Nephron (organoid): ENCODE results near the gene BRD2.
"Not testable (repeated sequence)": the region's sequence is repeated elsewhere in the genome, so short reads cannot be mapped to it uniquely, and the experiment has no call there.

Experiments
- H3K27ac Mint-ChIP-seq, 3 experiments: 2 replicates each; pipeline ENCODE4 v1.8.0; 2020; ENCODE audit warnings: mixed read lengths in 3 of 3, mild to moderate bottlenecking in 2 of 3, moderate library complexity in 1 of 3
- H3K27me3 Mint-ChIP-seq: 2 replicates; pipeline ENCODE4 v1.8.0; 2021; ENCODE audit warnings: low read depth, mild to moderate bottlenecking, moderate library complexity, mixed read lengths
- H3K36me3 Mint-ChIP-seq: 2 replicates; pipeline ENCODE4 v1.8.0; 2020; ENCODE audit warnings: low read depth, mixed read lengths
- H3K4me1 Mint-ChIP-seq: 2 replicates; pipeline ENCODE4 v1.8.0; 2020; ENCODE audit warnings: mixed read lengths
- H3K4me3 Mint-ChIP-seq, 3 experiments: 2 replicates each; pipeline ENCODE4 v1.8.0; 2020; ENCODE audit warnings: mild to moderate bottlenecking in 3 of 3, mixed read lengths in 3 of 3, moderate library complexity in 2 of 3
- H3K9me3 Mint-ChIP-seq: 2 replicates; pipeline ENCODE4 v1.8.0; 2020; ENCODE audit warnings: mixed read lengths
- CTCF ChIP-seq, 3 experiments: fragments of 200-600 bp; sonication (generic); IDR thresholded peaks; one replicate each; pipeline ENCODE4 v1.5.0; 2021; ENCODE audit warnings: antibody characterized with exemption in 3 of 3; ENCODE audit not compliant: unreplicated experiment in 3 of 3

The BRD2 gene

GRCh38 chr6:32940656-32941213, 27.7 kb upstream of the BRD2 start, which contains the start of gene HLA-DMB:
Gene HLA-DMB, minus strand, starts transcription at chr6:32941028. Its CDS starts 221 bp downstream, at chr6:32940807.
- TF ChIP-seq CTCF (IDR thresholded peaks at IDR 0.05; ENCODE audit: unreplicated experiment in 3 of 3): no peak
- H3K4me1 Mint-ChIP-seq: peaks cover 15% of the 10 kb centered on the region
- no peaks in the 10 kb centered on the region for H3K36me3 Mint-ChIP-seq
- peaks cover 17% of the 10 kb centered on the region for H3K27me3 Mint-ChIP-seq
- H3K4me3 Mint-ChIP-seq: peak within 1 kb of the TSS; percentile 80 to 84 (median 83)
- H3K9me3 Mint-ChIP-seq: no peaks in the 10 kb centered on the region
- H3K27ac Mint-ChIP-seq: peak within 1 kb of the TSS; percentile 95 to 97 (median 96)

DNA sequence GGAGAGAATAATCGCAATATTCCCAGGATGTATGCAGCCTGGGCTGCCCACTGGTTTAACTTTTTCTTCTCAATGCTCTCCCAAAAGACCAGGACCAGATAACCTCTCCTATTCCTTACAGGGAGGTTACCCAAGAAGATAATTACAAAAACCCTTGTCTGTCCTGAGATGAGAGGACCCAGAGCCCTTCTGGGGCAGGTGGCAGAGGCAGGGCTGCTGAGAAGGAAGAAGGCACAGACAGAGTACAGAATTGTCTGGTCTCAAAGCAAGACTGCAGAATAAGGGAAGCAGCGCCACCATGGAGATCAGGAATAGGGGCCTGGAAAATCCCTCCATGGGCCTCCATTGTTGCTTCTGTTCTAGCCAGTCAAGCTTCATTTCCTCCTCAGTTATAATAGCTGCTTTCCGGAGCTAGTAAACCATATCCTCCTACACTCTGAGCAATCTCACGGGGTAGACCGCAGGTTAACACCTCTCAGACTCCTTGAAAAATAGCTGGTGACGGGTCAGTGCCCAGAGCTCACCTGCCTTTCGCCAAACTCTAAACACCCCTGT, 27.1 kb upstream of the BRD2 start:
- TF ChIP-seq CTCF (IDR thresholded peaks at IDR 0.05; ENCODE audit: unreplicated experiment in 3 of 3): no peak
- no peaks in the 10 kb centered on the region for H3K36me3 Mint-ChIP-seq
- H3K27ac Mint-ChIP-seq: peak overlapping the region; percentile 95 to 97 (median 96)
- H3K4me3 Mint-ChIP-seq: peak overlapping the region in 2 of 3 experiments; percentile 80 to 83
- peaks cover 12% of the 10 kb centered on the region for H3K4me1 Mint-ChIP-seq
- no peaks in the 10 kb centered on the region for H3K9me3 Mint-ChIP-seq
- peaks cover 15% of the 10 kb centered on the region for H3K27me3 Mint-ChIP-seq

GRCh38 chr6:32942555-32943123, 25.8 kb upstream of the BRD2 start:
- H3K36me3 Mint-ChIP-seq, H3K27me3 Mint-ChIP-seq, H3K9me3 Mint-ChIP-seq, H3K4me3 Mint-ChIP-seq: not testable (repeated sequence)
- peak overlapping the region in 1 of 3 experiments; percentile 97 for H3K27ac Mint-ChIP-seq
- peaks cover 11% of the 10 kb centered on the region for H3K4me1 Mint-ChIP-seq

GRCh38 chr6:32943864-32944649, 24.3 kb upstream of the BRD2 start:
- Mint-ChIP-seq H3K27ac (peak overlapping the region in 2 of 3 experiments; percentile 6 to 67), H3K27me3 (peaks cover 3% of the 10 kb centered on the region), H3K4me3 (no peak overlapping the region), H3K9me3 (no peaks in the 10 kb centered on the region), H3K36me3 (no peaks in the 10 kb centered on the region), H3K4me1 (peaks cover 20% of the 10 kb centered on the region)
- TF ChIP-seq CTCF (IDR thresholded peaks at IDR 0.05; ENCODE audit: unreplicated experiment in 3 of 3): no peak

DNA sequence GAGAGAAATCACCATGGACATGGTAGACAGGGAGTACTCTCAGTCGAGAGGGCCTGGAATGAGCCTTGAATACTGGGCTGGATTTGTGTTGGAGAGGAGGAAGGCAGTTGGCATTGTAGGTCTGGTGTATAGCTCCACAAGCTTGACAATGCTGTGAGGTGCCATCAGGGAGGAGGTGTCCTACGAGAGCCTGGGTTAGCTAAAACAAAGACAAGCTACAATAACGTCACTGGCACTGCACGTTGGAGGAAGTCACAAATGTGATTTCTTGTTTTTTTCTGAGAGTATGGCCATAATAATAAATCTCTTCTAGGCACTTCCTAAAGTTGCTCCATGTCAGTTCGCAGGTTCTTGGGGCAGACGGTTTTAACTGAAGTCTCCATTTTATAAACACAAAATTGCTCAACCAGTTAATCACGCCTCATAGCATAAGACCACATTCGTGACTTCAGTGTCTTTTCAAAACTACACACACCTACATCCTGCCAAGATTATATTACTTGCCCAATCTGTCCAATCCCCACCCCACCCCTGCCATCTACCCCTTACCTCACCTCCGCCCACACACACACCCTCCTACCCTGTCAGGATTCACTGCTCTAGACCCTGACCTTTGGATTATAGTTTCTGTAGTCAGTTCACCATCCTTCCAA, 23.2 kb upstream of the BRD2 start:
- Mint-ChIP-seq H3K9me3 (no peaks in the 10 kb centered on the region), H3K27ac (peak overlapping the region; percentile 6 to 67 (median 44)), H3K4me1 (peaks cover 20% of the 10 kb centered on the region), H3K4me3 (no peak overlapping the region), H3K36me3 (no peaks in the 10 kb centered on the region), H3K27me3 (peaks cover 3% of the 10 kb centered on the region)
- no peak for TF ChIP-seq CTCF (IDR thresholded peaks at IDR 0.05; ENCODE audit: unreplicated experiment in 3 of 3)

GRCh38 chr6:32945953-32946352, 22.4 kb upstream of the BRD2 start:
- Mint-ChIP-seq H3K27ac (no peak overlapping the region), H3K4me3 (no peak overlapping the region), H3K27me3 (peaks cover under 1% of the 10 kb centered on the region), H3K36me3 (no peaks in the 10 kb centered on the region), H3K9me3 (no peaks in the 10 kb centered on the region), H3K4me1 (peaks cover 17% of the 10 kb centered on the region)
- TF ChIP-seq CTCF (IDR thresholded peaks at IDR 0.05; ENCODE audit: unreplicated experiment in 3 of 3): no peak
